ENCODE measurements around the gene CSRP3.
"Not testable (repeated sequence)": the region's sequence is repeated elsewhere in the genome, so short reads cannot be mapped to it uniquely, and the experiment has no call there.

CSRP3 gene

GRCh38 chr11:19185036-19185435 lies 16.7 kb downstream of the CSRP3 start:
- no peak for DNase-seq

GRCh38 chr11:19183646-19184045 lies 18.1 kb downstream of the CSRP3 start:
- no peak for DNase-seq

GRCh38 chr11:19181531-19182261 lies 20.1 kb downstream of the CSRP3 start:
- DNase-seq: peak; percentile 15

GRCh38 chr11:19176629-19177186 lies 25.1 kb downstream of the CSRP3 start:
- DNase-seq: no peak

- DNase-seq: no peak
Observed at GRCh38 chr11:19173964-19174638, 27.7 kb downstream of the CSRP3 start.

DNA sequence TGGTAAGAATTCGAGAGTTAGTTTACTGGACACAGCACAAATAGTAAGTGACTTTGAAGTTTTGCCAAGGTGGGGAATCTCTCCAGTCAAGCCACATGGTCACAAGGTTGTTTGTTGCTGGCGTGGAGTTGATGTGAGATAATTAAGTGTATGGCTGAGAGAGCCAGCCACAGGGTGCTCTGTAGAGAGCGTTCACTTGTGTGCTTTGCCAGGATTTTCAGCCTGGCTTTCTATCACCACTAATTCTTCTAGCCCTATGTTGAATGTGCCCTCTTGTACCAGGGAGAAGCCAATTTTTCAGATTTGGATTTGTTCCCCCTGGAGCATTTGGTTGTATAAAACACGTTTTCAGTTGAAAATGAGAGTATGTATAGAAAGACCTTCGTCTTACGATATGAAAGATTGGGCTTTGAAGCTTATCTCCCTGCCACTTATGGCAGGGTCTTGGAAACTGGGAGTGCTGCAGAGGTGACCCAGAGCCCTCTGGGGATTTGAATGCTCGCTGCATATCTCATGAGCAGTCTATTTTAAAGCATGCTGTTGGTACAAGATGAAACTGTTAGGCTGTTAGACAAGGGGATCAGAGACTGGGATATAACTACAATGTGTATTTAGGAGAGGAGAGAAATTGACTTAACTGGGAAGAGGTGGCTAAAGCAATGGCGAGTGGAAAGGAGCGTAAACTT lies 28.6 kb downstream of the CSRP3 start:
- no peak for DNase-seq

DNA sequence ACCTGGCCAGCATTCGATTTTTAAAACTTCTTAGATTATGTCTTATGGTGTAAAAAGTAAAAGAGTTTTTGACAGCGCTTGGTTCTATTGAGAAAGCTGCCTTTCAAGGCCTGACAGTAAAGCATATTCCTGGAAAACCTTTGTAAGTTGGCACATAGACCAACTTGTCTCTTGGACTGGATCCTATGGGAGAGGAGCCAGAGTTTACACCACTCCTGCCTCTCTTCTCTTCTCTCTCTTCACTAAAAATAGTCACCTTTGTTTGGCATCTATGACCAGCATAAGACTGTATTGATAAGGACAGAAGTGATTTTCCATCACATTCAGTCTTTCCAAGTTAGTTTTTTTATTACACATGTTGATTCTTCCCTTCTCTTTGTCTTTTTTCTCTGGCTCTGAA lies 33.7 kb downstream of the CSRP3 start:
- DNase-seq: no peak

DNA sequence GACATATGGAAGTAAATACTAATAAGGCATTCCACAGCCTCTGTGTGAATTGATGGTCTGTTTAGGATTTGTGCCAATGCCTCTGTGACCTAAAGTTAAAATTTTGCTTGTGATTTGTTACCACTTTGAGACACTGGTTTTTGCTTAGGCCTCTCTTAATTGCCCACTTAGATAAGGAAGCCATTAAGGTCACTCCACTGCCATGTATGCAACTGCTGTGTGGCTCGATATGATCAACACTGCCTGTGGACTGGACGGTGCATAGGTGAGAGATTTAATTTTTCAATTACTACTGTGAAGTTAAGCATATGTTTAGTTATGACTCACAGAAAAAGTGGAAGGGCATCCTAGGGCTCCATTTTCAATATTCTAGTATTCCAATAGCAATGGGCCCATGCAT lies 36.9 kb downstream of the CSRP3 start:
- DNase-seq: no peak

- DNase-seq: no peak
Observed at GRCh38 chr11:19164230-19164855, 37.4 kb downstream of the CSRP3 start.

- DNase-seq: no peak
Observed at GRCh38 chr11:19163617-19164016, 38.2 kb downstream of the CSRP3 start.

DNA sequence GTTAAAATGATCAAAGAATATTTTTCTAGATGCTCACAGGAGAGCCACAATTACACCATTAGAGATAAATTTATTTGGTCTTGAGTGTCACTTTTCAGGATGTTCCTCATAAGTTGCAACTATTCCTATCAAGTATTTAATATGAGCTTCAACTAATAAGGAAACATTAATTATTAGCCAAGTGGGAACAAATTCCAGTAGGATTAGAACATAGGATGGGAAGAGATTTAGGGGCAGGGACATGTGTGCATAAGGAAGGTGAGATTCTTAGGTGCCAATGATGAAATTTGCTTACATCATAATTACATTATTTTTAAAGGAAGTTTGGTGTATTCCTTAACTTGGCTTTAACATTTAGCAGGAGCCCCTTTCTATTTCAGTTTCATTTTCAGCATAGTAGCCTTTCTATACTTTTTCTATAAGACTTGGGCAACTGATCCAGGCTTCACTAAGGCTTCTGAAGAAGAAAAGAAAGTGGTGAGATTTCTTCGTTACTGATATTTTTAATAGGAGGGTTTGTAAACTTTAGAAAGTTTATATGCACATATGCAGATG lies 38.8 kb downstream of the CSRP3 start:
- no peak for DNase-seq

GRCh38 chr11:19161651-19162050 lies 40.1 kb downstream of the CSRP3 start:
- DNase-seq: no peak

- no peak for DNase-seq
Observed at GRCh38 chr11:19160847-19161246, 40.9 kb downstream of the CSRP3 start.

DNA sequence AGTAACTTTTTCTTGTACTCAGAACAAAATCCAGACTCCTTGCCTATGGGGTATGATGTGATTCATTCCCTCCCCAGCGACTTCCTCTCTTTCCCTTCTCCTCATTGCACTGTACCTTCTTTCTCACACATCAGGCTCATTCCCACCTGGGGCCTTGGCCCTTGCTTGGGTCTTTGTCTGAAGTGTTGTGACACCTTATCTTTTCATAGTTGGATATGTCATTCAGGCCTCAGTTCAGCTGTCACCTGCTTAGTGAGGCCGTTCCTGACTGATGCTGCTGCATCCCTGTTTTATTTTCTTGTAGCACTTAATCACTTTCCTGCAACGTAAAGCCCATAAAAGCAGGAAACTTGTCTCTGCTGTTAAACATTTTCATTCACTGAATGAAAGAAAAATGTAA lies 44.9 kb downstream of the CSRP3 start:
- no peak for DNase-seq

DNA sequence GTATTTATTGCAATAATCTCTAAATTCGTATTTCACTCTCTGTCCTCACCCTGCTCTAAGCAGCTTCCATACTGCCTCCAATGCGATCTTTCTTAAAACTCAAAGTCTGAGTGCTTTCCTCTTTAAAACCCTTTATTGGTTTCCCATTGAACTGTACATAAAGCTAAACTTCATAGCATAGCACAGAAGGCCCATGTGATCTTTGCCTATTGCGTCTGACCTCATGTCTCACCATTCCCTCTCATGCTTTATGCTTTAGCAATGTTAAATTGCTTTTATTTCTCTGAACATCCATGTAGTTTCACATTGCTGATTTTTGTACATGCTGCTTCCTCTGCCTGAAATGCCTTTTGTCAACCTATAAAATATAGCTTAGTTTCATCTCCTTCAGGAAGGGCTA lies 56.5 kb downstream of the CSRP3 start:
- no peak for DNase-seq

DNA sequence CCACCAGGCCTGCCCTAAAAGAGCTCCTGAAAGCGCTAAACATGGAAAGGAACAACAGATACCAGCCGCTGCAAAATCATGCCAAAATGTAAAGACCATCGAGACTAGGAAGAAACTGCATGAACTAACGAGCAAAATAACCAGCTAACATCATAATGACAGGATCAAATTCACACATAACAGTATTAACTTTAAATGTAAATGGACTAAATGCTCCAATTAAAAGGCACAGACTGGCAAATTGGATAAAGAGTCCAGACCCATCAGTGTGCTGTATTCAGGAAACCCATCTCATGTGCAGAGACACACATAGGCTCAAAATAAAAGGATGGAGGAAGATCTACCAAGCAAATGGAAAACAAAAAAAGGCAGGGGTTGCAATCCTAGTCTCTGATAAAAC lies 64.9 kb downstream of the CSRP3 start:
- not testable (repeated sequence) for DNase-seq

- DNase-seq: no peak
Observed at GRCh38 chr11:19134004-19134403, 67.8 kb downstream of the CSRP3 start.

Measured in GDM1 (cell line).